ENCODE measurements around the gene NPM3. TPM values are rescaled to one million over a fixed set of nuclear protein-coding genes. Genes with fewer than 3 reads are reported as not detected.

Gene NPM3
- total RNA-seq, 3 donors from 2014 or later = 37.3 to 61.0 (median 43.9) TPM

GRCh38 chr10:101828766-101829551, 45.7 kb upstream of the NPM3 start:
- Histone ChIP-seq H3K4me1 (no peaks in the 10 kb centered on the region), H3K9me3 (no peaks in the 10 kb centered on the region), H3K4me3 (peak overlapping the region; percentile 17 to 78 (median 62)), H3K36me3 (no peaks in the 10 kb centered on the region), H3K27ac (peak overlapping the region; percentile 10 to 82), H3K27me3 (no peaks in the 10 kb centered on the region)
- DNase-seq (ENCODE audit: low spot score in 2 of 2) = no peak
- intact Hi-C loops (cut with DNase I; ENCODE audit: low total_unique reads) = no loop called here
- TF ChIP-seq CTCF (IDR thresholded peaks at IDR 0.05) = no peak

GRCh38 chr10:101827919-101828600, 44.8 kb upstream of the NPM3 start:
- no peaks in the 10 kb centered on the region for H3K9me3 ChIP-seq
- H3K36me3 ChIP-seq = no peaks in the 10 kb centered on the region
- intact Hi-C loops (cut with DNase I; ENCODE audit: low total_unique reads) = no loop called here
- no peak for DNase-seq (ENCODE audit: low spot score in 2 of 2)
- H3K4me3 ChIP-seq = no peak overlapping the region
- no peak overlapping the region for H3K27ac ChIP-seq
- no peaks in the 10 kb centered on the region for H3K27me3 ChIP-seq
- no peak for TF ChIP-seq CTCF (IDR thresholded peaks at IDR 0.05)
- no peak for TF ChIP-seq POLR2AphosphoS5 (IDR thresholded peaks at IDR 0.05)
- TF ChIP-seq POLR2A (IDR thresholded peaks at IDR 0.05) = no peak
- no peaks in the 10 kb centered on the region for H3K4me1 ChIP-seq

- H3K4me1 ChIP-seq = no peaks in the 10 kb centered on the region
- no peaks in the 10 kb centered on the region for H3K9me3 ChIP-seq
- TF ChIP-seq POLR2A (IDR thresholded peaks at IDR 0.05) (no peak), POLR2AphosphoS5 (IDR thresholded peaks at IDR 0.05) (no peak)
- no peaks in the 10 kb centered on the region for H3K27me3 ChIP-seq
- no peaks in the 10 kb centered on the region for H3K36me3 ChIP-seq
- intact Hi-C loops (cut with DNase I; ENCODE audit: low total_unique reads) = no loop called here
- no peak overlapping the region for H3K4me3 ChIP-seq
- no peak for DNase-seq (ENCODE audit: low spot score in 2 of 2)
- no peak overlapping the region for H3K27ac ChIP-seq
These were observed 43.7 kb upstream of the NPM3 start for GRCh38 chr10:101826852-101827434.

GRCh38 chr10:101824736-101825135, 41.5 kb upstream of the NPM3 start:
- Histone ChIP-seq H3K9me3 (no peaks in the 10 kb centered on the region), H3K36me3 (no peaks in the 10 kb centered on the region), H3K4me3 (no peak overlapping the region), H3K27ac (no peak overlapping the region), H3K4me1 (no peaks in the 10 kb centered on the region), H3K27me3 (no peaks in the 10 kb centered on the region)
- intact Hi-C loops (cut with DNase I; ENCODE audit: low total_unique reads) = no loop called here
- TF ChIP-seq POLR2A (IDR thresholded peaks at IDR 0.05) (no peak), CTCF (IDR thresholded peaks at IDR 0.05) (no peak), POLR2AphosphoS5 (IDR thresholded peaks at IDR 0.05) (no peak)
- DNase-seq (ENCODE audit: low spot score in 2 of 2) = no peak

- Histone ChIP-seq H3K9me3 (no peaks in the 10 kb centered on the region), H3K4me3 (peak overlapping the region; percentile 92 to 99 (median 96)), H3K4me1 (peaks cover 0 to 3% of the 10 kb centered on the region in 2 donors), H3K36me3 (no peaks in the 10 kb centered on the region), H3K27ac (peak overlapping the region; percentile 94 to 95), H3K27me3 (no peaks in the 10 kb centered on the region)
- DNase-seq (ENCODE audit: low spot score in 2 of 2) = peak in 1 of 2 donors; percentile 50
- TF ChIP-seq POLR2AphosphoS5 (IDR thresholded peaks at IDR 0.05) (no peak), CTCF (IDR thresholded peaks at IDR 0.05) (no peak), POLR2A (IDR thresholded peaks at IDR 0.05) (no peak)
- intact Hi-C loops (cut with DNase I; ENCODE audit: low total_unique reads) = no loop called here
These were observed 35.8 kb upstream of the NPM3 start for GRCh38 chr10:101818872-101819633.
